Keratinocyte (primary cell): ENCODE results near the gene HECA.

ENCODE experiments used
- CTCF ChIP-seq, 3 experiments: IDR thresholded peaks in 1 of 3; conservative IDR thresholded peaks in 1 of 3; optimal IDR thresholded peaks in 1 of 3; 2 replicates in 2 of 3; 3 replicates in 1 of 3; pipeline versions ENCODE3 to v1.5.1; 2011; ENCODE audit warnings: low read length in 3 of 3, mild to moderate bottlenecking in 3 of 3, moderate library complexity in 2 of 3, control low read depth in 1 of 3, inconsistent platforms in 1 of 3; ENCODE audit not compliant: insufficient read depth in 2 of 3; ENCODE audit errors: extremely low read depth in 1 of 3
- EZH2 ChIP-seq: IDR thresholded peaks from one replicate; pipeline ENCODE4 v1.6.1; 2012; ENCODE audit warnings: inconsistent platforms, mild to moderate bottlenecking, low read length, moderate library complexity

- TF ChIP-seq CTCF (optimal IDR thresholded peaks at IDR 0.05 in 1 of 3, IDR thresholded peaks at IDR 0.05 in 1 of 3, conservative IDR thresholded peaks at IDR 0.05 in 1 of 3; ENCODE audit: extremely low read depth in 1 of 3, insufficient read depth in 2 of 3, low read length in 3 of 3) (no peak), EZH2 (no peak)
Measured at GRCh38 chr6:139175389-139175948, 40.6 kb downstream of the HECA start.
